Measurements from ENCODE around the gene USP11.

DNA sequence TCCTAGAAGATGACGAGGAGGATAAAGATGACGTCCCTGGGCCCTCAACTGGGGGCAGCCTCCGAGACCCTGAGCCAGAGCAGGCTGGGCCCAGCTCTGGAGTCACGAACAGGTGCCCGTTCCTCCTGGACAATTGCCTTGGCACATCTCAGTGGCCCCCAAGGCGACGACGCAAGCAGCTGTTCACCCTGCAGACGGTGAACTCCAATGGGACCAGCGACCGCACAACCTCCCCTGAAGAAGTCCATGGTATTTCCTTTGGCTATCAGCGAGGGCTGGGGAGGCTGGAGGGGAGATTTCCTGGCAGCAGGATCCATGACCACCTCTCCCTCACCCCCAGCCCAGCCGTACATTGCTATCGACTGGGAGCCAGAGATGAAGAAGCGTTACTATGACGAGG lies 11.9 kb downstream of the USP11 start:
- TF ChIP-seq, protein P1, sequence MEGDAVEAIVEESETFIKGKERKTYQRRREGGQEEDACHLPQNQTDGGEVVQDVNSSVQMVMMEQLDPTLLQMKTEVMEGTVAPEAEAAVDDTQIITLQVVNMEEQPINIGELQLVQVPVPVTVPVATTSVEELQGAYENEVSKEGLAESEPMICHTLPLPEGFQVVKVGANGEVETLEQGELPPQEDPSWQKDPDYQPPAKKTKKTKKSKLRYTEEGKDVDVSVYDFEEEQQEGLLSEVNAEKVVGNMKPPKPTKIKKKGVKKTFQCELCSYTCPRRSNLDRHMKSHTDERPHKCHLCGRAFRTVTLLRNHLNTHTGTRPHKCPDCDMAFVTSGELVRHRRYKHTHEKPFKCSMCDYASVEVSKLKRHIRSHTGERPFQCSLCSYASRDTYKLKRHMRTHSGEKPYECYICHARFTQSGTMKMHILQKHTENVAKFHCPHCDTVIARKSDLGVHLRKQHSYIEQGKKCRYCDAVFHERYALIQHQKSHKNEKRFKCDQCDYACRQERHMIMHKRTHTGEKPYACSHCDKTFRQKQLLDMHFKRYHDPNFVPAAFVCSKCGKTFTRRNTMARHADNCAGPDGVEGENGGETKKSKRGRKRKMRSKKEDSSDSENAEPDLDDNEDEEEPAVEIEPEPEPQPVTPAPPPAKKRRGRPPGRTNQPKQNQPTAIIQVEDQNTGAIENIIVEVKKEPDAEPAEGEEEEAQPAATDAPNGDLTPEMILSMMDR (IDR thresholded peaks at IDR 0.05): no peak
- no peak for TF ChIP-seq EZH2 (IDR thresholded peaks at IDR 0.05)

All from neural progenitor cell (in vitro differentiated cells).